HEK293T (cell line): ENCODE results near the gene FSD1.

Experiments used
- CTCF ChIA-PET: fragments of 350-600 bp; formaldehyde crosslinking; extraction: SDS; loops from one replicate; lab custom pipeline; 2021; ENCODE audit warnings: antibody characterized with exemption, inconsistent platforms; lab: Yijun Ruan, JAX
- POLR2A ChIA-PET: fragments of 350-600 bp; formaldehyde crosslinking; extraction: SDS; loops from one replicate; lab custom pipeline; 2020; ENCODE audit warnings: antibody characterized with exemption, inconsistent platforms; lab: Yijun Ruan, JAX
- DNase-seq: peaks from one replicate; pipeline ENCODE4 v3.0.0; 2012; ENCODE audit warnings: mixed read lengths; ENCODE audit errors: extremely low spot score
- ARNT ChIP-seq: fragments of 450-650 bp; IDR thresholded peaks from 2 replicates; pipeline ENCODE4 v1.6.1; 2017; ENCODE audit warnings: mild to moderate bottlenecking
- BHLHE40 ChIP-seq: fragments of 450-650 bp; IDR thresholded peaks from 2 replicates; pipeline ENCODE4 v1.6.1; 2016; ENCODE audit warnings: mild to moderate bottlenecking, moderate library complexity, borderline replicate concordance
- CTBP1 ChIP-seq: fragments of 450-650 bp; IDR thresholded peaks from 2 replicates; pipeline ENCODE4 v1.6.1; 2016; ENCODE audit warnings: borderline replicate concordance
- ELF4 ChIP-seq: fragments of 450-650 bp; IDR thresholded peaks from 2 replicates; pipeline ENCODE4 v1.6.1; 2017; ENCODE audit warnings: antibody characterized with exemption
- FOXA1 ChIP-seq: fragments of 450-650 bp; IDR thresholded peaks from 2 replicates; pipeline ENCODE4 v1.6.1; 2016; ENCODE audit warnings: mild to moderate bottlenecking
- FOXK2 ChIP-seq: fragments of 450-650 bp; IDR thresholded peaks from 2 replicates; pipeline ENCODE4 v1.6.1; 2016; ENCODE audit warnings: mild to moderate bottlenecking
- FOXM1 ChIP-seq: fragments of 450-650 bp; IDR thresholded peaks from 2 replicates; pipeline ENCODE4 v1.6.1; 2017; ENCODE audit warnings: mild to moderate bottlenecking, borderline replicate concordance
- HDGF ChIP-seq: fragments of 450-650 bp; IDR thresholded peaks from 2 replicates; pipeline ENCODE4 v1.6.1; 2017; ENCODE audit warnings: antibody characterized with exemption, borderline replicate concordance
- L3MBTL2 ChIP-seq: fragments of 450-650 bp; conservative IDR thresholded peaks from 2 replicates; pipeline ENCODE4 v1.6.1; 2016; ENCODE audit warnings: mild to moderate bottlenecking
- LEF1 ChIP-seq: fragments of 450-650 bp; IDR thresholded peaks from 2 replicates; pipeline ENCODE4 v1.6.1; 2017; ENCODE audit warnings: mild to moderate bottlenecking, borderline replicate concordance
- NFRKB ChIP-seq: fragments of 450-650 bp; IDR thresholded peaks from 2 replicates; pipeline ENCODE4 v1.6.1; 2016; ENCODE audit warnings: mild to moderate bottlenecking, moderate library complexity
- PKNOX1 ChIP-seq: fragments of 450-650 bp; IDR thresholded peaks from 2 replicates; pipeline ENCODE4 v1.6.1; 2016
- SP1 ChIP-seq: fragments of 450-650 bp; IDR thresholded peaks from 2 replicates; pipeline ENCODE4 v1.6.1; 2017
- SUZ12 ChIP-seq: fragments of 450-650 bp; IDR thresholded peaks from 2 replicates; pipeline ENCODE4 v1.6.1; 2016; ENCODE audit warnings: mild to moderate bottlenecking
- TARDBP ChIP-seq: fragments of 450-650 bp; IDR thresholded peaks from 2 replicates; pipeline ENCODE4 v1.6.1; 2016
- ZNF384 ChIP-seq: fragments of 450-650 bp; IDR thresholded peaks from 2 replicates; pipeline ENCODE4 v1.6.1; 2016

Gene FSD1

DNA sequence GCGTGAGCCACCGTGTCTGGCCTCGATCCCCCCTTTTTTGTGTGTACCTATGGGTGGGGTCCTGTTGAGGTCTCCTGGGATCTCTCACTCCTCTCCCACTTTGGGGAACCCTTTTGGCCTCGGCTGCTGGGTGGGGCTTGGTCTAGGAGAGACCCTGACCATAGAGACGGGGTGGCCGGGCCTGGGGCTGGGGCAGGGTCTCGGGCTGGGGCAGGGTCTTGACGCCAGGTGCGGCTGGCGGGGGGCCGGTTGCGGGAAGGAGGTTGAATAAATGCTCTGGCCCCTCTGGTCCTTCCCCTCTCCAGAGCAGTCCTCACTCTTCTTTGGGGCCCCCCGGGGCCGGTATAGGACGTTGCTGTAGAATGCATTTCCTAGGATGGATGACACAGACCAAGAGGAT is 11.9 kb upstream of the FSD1 start:
- TF ChIP-seq NFRKB (no peak), SUZ12 (no peak), SP1 (no peak)
- ChIA-PET POLR2A (interaction anchor here (1.5 kb wide), 1 partner anchor 51 kb away, joined by 3 read pairs; the partner anchor contains the start of gene MPND), CTCF (no interaction called here)
- DNase-seq, result no peak

DNA sequence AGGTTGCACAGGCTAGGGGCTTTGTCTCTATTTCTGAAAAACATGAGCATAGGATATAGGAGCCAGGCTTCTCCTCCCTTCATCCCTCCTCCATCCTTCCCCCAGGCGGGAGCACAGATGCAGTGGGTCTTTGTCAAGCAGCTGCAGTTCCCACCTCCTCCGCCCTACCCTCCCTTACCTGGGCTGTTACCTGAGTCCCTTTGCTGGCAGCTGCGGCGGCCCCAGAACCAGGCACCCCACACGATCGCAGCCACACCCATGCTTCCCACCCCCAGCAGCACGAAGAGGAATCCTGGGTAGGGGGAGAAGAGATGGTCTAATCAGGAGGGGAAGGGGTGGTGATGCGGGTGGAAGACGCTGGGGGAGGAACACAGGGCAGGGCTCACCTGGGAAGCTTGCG is 10.0 kb upstream of the FSD1 start:
- ChIA-PET POLR2A (no interaction called here), CTCF (no interaction called here)
- TF ChIP-seq CTBP1 (no peak), LEF1 (no peak), BHLHE40 (no peak), SP1 (no peak), TARDBP (no peak), HDGF (no peak), FOXK2 (no peak), L3MBTL2 (no peak), SUZ12 (no peak), ARNT (no peak), PKNOX1 (no peak), FOXM1 (no peak), ELF4 (no peak), NFRKB (no peak), FOXA1 (no peak), ZNF384 (no peak)
- DNase-seq, result no peak

DNA sequence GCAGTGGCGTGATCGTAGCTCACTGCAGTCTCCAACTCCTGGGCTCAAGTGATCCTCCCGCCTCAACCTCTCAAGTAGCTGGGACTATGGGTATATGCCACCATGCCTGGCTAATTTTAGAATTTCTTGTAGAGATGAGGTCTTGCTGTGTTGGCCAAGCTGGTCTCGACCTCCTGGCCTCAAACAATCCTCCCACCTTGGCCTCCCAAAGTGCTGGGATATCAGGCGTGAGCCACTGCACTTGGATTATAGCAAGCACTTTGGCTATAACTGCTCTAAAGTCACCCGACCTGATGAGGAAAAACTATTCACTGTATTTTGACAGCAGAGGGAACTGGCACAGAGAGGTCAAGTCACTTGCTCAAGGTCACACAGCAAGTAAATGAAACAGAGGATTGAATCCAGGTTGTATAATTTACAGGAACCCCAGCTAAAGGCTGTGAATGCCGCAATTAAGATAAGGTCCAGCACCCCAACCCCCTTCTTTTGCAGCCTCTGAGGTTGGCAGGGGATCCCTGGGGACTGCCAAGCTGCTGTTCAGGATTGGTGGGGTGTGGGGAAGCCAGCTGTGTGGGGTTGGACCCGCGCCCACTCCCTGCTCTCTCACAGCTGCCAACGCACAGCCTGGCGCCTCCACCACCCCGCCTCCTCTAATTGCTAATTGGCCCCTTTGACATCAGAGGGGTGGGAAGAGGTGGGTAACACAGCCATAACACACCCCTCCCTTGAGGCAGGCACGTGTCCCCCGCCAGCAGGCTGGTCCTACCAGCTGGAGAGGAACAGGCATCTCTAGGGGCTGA is 8.2 kb upstream of the FSD1 start:
- CTCF ChIA-PET, result interaction anchor here (1.2 kb wide), 1 partner anchor 29 kb away, joined by 6 read pairs; no protein-coding TSS in a partner anchor
- POLR2A ChIA-PET, result interaction anchor here (1.6 kb wide), 1 partner anchor 47 kb away, joined by 7 read pairs; the partner anchor contains the start of gene MPND
- TF ChIP-seq NFRKB (no peak), L3MBTL2 (no peak), TARDBP (no peak), HDGF (no peak), FOXA1 (no peak), PKNOX1 (no peak), CTBP1 (no peak), BHLHE40 (no peak), FOXM1 (no peak)
- no peak for DNase-seq

- ChIA-PET POLR2A (no interaction called here), CTCF (interaction anchor here (0.5 to 1.0 kb wide), 2 partner anchors 11 to 32 kb away, joined by 3 to 6 read pairs; no protein-coding TSS in a partner anchor)
- TF ChIP-seq FOXM1 (no peak), FOXK2 (no peak), TARDBP (no peak), LEF1 (no peak), NFRKB (no peak), ARNT (no peak), L3MBTL2 (no peak), FOXA1 (no peak), CTBP1 (no peak)
- no peak for DNase-seq
Observed at GRCh38 chr19:4297901-4298809, 6.2 kb upstream of the FSD1 start.

GRCh38 chr19:4298810-4299550 is 5.4 kb upstream of the FSD1 start:
- ChIA-PET CTCF (interaction anchor here (1.0 kb wide), 1 partner anchor 32 kb away, joined by 6 read pairs; no protein-coding TSS in a partner anchor), POLR2A (no interaction called here)
- TF ChIP-seq ELF4, result no peak
- TF ChIP-seq PKNOX1, result no peak
- no peak for TF ChIP-seq FOXA1
- TF ChIP-seq L3MBTL2, result no peak
- no peak for TF ChIP-seq FOXK2
- TF ChIP-seq SP1, result no peak
- TF ChIP-seq ZNF384, result no peak
- TF ChIP-seq BHLHE40, result no peak
- TF ChIP-seq SUZ12, result no peak
- no peak for DNase-seq
